Hematopoietic multipotent progenitor cell treated with erythropoietin and hydrocortisone succinate and interleukin-3 and kit ligand, for 6 days (in vitro differentiated cells): ENCODE measurements around the gene PPM1H.

ENCODE experiments used
- DNase-seq: peaks from one replicate; pipeline ENCODE4 v3.0.0-alpha.2; 2015

Gene PPM1H

DNA sequence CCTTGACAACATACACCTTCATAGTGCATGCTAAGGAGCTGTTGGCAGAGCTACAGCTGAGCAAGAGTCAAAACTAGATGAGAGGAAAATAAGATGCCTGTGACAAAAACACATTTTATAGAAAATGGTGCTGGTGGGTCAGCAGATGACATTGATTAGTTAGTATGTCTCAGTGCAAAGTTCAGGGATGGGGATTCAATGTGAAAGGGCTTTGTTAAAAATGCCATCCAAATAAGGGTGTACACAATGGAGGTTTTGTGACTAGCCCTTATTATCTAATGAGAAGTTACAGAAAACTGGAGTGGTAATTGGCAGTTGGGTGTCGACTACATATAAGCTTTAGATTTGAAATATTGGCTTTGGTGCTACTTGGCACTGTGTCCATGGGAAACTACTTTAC lies 299.3 kb downstream of the PPM1H start:
- no peak for DNase-seq

- DNase-seq: peak; percentile 43
These were observed 302.5 kb downstream of the PPM1H start for GRCh38 chr12:62632411-62632918.

DNA sequence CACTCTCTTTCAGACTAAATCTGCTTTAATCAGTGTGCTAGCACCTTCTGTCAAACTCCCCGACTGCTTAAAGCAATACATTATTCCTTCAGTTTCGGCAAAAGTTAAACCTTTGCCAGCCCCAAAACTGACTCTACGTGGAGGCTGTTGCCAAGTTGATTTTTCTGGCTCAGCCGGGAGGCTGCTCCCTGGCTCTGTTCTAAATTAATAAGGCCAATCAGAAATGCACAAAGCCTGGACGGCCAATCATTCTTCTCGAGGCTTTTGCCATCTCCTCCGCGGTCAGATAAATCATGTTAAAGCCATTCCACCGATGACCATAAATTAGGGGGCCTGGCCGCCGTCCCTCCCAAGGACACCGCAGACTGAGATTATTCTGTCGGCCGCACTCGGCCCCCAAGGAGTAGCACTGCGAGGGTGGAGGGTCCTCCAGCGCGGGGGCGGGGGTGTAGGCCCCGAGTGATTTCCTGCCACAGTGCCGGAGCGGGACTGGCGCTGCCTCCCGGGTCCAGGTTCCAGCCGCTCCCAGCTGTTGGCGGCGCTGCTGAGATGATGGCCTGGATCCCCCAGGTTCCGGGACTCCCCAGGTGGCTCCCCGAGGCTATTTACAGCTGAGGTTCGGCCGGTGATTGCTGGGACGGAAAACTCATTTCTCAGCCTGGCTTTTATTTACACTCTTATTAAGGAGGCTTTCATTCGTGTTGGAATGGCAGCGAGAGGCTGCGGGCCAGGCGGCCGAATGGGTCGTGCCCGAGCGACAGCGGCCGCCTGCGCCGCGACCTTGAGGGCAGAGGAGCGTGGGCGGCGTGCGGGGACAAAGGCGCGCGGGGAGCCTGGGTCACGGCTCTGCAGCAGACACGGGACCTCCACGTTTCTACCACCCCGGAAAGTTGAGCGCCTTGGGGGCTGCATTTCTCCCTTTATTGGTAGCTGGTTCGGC lies 303.2 kb downstream of the PPM1H start:
- DNase-seq: peak; percentile 35

DNA sequence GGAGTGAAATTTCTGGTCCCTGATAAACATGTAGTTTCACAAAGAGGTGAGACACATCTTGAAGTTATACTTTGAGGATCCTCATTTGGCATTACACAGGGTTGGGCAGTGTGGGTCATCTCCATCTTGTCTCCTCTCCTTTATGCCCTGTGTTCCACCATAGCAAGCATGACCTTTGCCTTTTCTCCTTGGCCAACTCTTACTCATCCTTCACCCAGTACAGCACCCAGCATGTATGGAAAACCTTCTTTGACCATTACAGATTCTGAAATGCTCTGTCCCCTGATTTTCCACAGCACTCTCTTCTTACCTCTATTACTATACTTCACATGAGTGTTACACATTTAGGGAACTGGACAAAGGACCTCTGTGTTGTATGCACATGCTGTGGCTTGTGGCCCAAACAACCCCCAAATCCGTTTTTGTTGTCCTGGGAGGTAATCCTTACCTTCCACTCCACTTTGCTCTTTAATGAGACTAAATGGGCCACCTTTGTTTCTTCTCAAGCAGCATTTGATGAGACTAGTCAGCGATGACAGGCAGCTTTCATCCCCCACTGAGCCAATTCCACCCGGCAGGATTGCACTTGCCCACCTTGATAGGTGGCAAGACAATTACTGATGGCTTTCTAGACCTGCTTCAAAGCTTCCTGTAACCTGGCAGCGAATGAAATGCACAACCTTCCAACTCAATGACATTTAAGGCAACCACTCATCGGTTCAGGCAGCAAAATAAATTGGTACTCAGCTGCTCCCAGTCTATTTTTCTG lies 304.8 kb downstream of the PPM1H start:
- DNase-seq: no peak

DNA sequence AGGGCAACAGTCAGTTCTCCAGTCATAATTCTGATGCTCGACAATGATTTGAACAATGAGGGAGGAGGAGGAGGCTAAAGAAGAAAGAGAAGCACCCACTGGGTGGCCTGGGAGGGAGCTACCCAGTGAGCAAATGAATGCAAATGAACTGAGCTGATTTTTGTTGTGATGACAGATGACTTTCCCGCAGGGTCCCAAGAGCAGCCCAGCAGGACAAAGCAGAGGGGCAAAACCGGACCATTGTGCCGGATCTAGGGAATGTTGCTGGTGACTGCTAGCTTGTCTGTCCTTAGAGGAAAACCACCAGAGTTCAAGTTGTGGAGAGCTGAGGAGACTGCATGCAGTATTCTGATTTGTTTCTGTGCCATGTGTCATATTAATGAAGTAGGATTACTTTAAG lies 305.5 kb downstream of the PPM1H start:
- no peak for DNase-seq

DNA sequence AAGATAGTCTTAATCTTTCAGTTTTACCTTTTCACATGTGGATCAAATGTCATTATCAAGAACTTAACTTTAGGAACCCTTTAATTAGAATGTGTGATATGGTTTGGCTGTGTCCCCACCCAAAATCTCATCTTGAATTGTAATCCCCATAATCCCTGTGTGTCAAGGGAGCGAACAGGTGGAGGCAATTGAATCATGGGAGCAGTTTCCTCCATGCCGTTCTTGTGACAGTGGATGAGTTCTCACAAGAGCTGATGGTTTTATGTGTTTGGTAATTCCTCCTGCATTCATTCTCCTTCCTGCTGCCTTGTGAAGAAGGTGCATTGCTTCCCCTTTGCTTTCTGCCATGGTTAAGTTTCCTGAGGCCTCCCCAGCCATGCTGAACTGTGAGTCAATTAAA lies 307.8 kb downstream of the PPM1H start:
- no peak for DNase-seq

DNA sequence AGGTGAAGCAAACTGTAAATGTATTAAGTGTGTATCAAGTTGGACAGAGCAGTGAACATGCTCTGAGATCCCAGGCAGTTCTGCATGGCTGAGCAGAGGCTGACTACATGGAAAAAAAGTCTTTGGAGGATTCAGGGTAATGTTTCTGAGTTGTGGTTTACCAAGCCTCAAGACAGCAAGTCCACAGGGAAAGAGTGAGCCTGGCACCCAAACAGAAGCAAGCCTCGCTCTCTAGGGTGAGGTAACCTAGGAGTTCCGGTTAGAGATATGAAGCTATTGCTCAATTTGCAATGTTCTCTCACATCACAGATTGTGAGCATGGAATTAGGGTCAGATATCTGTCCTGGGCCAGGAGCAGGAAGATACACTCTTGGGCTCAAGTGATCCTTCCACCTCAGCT lies 309.7 kb downstream of the PPM1H start:
- peak; percentile 51 for DNase-seq

DNA sequence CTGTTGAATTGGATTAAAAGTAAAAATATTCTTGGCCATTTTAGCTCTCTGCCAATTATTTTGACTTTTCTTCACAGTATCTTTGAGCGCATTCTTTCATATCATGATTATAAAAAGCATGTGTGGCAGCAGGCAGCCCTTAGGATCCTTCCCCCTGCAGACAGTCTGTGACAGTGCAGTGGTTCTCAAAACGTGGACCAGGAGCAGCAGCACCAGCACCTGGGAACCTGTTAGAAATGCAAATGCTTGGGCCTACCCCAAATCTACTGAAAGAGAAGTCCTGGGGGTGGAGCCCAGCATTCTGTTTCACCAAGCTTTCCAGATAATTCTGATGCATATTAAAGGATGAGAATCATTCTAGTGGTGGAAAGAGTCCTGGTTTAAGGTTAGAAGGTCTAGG lies 312.8 kb downstream of the PPM1H start:
- no peak for DNase-seq

GRCh38 chr12:62621101-62621638 lies 313.8 kb downstream of the PPM1H start:
- DNase-seq: no peak

GRCh38 chr12:62618930-62619329 lies 316.0 kb downstream of the PPM1H start:
- no peak for DNase-seq

DNA sequence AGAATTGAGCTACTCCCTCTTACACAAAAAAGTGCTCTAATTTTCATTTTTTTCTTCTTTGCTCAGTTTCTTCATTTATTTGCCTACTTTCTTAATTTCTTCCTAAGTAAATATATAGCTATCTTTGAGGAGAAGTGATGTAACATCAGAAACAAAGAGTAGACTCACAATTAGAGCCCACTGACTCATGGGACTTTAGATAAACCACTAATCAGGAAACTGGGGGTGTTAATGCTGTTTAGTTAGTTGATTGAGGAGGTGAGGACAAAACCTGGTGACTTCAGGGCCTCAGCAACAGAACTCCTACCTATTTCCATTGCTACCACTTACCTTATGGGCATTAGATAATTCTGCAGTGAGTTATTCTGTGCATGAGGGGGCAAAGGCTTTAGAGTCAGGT lies 316.6 kb downstream of the PPM1H start:
- DNase-seq: no peak

GRCh38 chr12:62613081-62613480 lies 321.9 kb downstream of the PPM1H start:
- DNase-seq: no peak

DNA sequence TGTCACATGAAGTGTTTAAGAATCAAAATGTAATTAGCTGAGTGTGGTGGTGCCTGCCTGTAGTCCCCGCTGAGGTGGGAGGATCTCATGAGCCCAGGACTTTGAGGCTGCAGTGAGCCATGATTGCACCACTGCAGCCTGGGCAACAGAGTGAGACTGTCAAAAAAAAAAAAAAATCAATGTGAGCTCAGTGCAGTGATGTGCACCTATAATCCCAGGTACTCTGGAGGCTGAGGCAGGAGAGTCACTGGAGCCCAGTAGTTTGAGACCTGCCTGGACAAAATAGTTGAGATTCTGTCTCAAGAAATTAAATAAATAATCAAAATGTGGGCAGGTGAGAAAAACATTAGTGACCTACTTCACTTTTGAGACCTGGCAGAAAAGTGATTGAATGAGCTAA lies 328.3 kb downstream of the PPM1H start:
- DNase-seq: no peak

DNA sequence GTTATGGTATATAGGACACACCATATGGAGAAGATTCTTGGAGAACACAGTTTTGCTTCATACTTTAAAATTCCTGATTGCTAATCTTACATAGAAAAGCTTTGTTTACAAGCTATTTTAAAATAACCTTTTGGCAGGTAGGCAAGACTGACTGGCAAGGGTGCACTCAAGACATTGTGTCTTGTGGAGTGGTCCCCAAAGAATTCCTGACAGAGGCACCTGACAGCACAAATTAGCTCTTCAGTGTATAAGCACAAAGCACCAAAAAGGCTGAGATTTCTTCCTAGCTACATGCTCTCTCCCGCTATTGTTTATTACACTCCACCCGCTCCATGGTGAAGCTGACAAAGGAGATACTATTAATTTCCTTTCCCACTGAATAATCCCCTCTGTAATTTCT lies 329.0 kb downstream of the PPM1H start:
- no peak for DNase-seq

DNA sequence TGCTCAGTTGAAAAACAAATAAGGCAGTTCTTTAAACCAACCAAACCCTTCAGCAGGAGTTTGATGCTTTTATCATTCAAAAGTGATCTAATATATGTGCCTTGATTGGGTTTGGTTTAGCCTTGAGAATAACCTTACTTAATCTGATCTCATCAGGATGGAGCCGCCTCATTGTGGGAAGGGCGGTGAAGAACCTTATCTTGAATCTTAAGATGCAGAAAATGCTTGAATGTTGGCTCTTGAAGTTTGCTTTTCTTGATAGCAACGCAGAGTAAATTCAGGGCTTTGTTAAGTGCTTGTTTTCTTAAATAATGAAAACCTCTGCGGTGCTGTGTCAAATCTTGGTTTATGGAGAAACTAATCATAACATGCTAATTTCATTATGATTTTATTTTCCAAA lies 330.1 kb downstream of the PPM1H start:
- peak; percentile 67 for DNase-seq

DNA sequence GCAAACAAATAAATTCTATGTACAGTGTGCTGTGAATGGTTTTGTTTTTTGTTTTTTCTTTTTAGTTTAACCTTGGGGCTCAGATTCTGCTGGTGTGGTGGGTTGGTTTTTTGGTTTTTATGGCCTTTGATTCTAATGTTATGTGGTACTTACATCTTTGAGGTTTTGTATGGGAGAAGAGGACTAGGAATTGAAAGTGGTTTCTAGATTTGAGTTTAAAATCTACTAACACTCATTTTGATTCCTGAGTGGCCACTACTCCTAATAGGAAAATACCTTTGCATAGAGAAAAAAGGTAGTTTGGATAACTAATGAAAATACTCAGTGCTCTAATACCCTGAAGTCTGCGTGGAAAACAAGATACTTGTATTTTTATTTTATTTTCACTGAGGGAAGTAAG lies 330.6 kb downstream of the PPM1H start:
- DNase-seq: no peak

- DNase-seq: no peak
These were observed 331.2 kb downstream of the PPM1H start for GRCh38 chr12:62603811-62604098.

DNA sequence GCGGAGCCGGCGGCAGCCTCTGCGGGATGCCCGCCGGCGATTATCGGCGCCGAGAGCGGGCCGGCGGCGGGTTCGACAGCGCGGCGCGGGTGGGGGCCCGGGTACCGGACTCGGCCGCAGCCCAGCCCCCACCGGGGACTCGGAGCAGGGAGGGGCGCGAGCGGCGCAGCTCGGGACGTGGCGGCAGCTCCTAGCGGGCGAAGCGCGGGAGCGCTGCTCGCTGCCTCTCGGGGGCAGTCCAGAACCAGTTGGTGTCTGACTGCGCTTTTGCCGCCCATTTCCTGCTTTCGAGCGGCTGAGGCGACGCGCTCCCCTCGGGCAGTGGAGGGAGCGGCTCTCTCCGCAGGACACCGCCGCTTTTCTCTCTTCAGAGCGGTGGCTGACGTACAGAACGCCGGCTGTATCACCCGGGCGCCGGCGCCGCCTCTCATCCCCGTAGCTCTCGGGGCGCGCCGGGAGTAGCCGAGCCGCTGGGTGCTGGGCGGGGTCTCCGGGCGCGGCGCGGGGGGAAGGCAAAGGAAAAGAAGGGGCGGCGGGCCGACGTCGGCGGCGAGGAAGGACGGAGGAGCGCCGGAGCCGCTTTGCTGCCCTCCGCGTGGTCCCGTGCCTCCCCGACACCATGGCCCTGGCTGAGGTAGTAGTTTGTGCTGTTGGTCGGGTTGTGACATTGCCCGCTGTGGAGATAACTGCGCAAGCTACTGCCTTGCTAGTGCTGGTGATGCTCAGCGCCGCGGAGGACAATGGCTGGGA lies 331.7 kb downstream of the PPM1H start:
- DNase-seq: peak; percentile 91

- DNase-seq: peak; percentile 95
These were observed 332.5 kb downstream of the PPM1H start for GRCh38 chr12:62602255-62603060.

GRCh38 chr12:62601765-62602164 lies 333.2 kb downstream of the PPM1H start:
- DNase-seq: peak; percentile 35

GRCh38 chr12:62599854-62600437 lies 335.0 kb downstream of the PPM1H start:
- DNase-seq: peak; percentile 34

DNA sequence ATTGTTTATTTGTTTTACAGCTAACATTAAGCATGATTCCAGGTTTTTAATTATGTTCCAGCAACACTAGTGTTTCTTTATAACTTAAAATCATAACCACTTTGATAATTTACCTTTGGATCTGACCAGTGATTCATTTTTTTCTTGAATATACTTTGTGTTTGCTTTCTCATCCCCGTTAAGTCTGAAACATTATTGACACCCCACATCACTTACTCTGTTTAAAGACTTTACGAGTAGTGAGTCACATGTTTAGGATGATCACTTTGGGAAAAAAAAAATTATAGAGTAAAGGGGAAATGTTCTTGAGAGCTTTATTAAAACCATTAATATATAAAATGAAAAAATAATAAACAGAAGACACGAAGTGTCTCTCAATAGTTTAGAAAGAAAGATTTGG lies 336.1 kb downstream of the PPM1H start:
- no peak for DNase-seq
